K562 treated with DMSO at 1 percent for 4 hours (cell line): ENCODE data around the gene SOCS1. TPM values are rescaled to one million over a fixed set of nuclear protein-coding genes. Genes with fewer than 3 reads are reported as not detected.

Source experiments
- total RNA-seq: library from RNA; unstranded; fragments of 300-600 nt; gene quantifications from 2 replicates; pipeline ENCODE4 v1.2.3, GENCODE V29; 2022; ENCODE audit not compliant: insufficient read depth

The SOCS1 gene
- 22.8 and 36.0 TPM in 2 replicates for total RNA-seq

GRCh38 chr16:11255737-11256660, at the start of gene SOCS1:
TSS of gene SOCS1 (minus strand) at chr16:11256204. CDS start at chr16:11255478, 726 bp downstream.

GRCh38 chr16:11280616-11281522, 24.9 kb upstream of the SOCS1 start, which contains the start of gene PRM1:
TSS of gene PRM1 (minus strand) at chr16:11281330. CDS start at chr16:11281238, 92 bp downstream.

GRCh38 chr16:11276143-11276895, 20.3 kb upstream of the SOCS1 start, which contains the start of gene PRM2:
TSS of gene PRM2 (minus strand) at chr16:11276480. CDS start at chr16:11276370, 110 bp downstream.

GRCh38 chr16:11272921-11273720, 17.1 kb upstream of the SOCS1 start, which contains the start of gene PRM3:
TSS of gene PRM3 (minus strand) at chr16:11273629. CDS start at chr16:11273595, 34 bp downstream.

GRCh38 chr16:11268921-11269375, 12.9 kb upstream of the SOCS1 start, which contains the start of gene TNP2:
TSS of gene TNP2 (minus strand) at chr16:11269325. CDS start at chr16:11269262, 63 bp downstream.

Other genes starting within 250 kb of the SOCS1 start
- gene TNP2, start 13.1 kb upstream of the SOCS1 start, total RNA-seq: not detected in 2 replicates
- gene PRM3, start 17.4 kb upstream of the SOCS1 start, total RNA-seq: not detected in 2 replicates
- not detected in 2 replicates for gene PRM2, start 20.3 kb upstream of the SOCS1 start, total RNA-seq
- gene PRM1, start 25.1 kb upstream of the SOCS1 start, total RNA-seq: not detected in 2 replicates
- gene RMI2, start 89.3 kb upstream of the SOCS1 start, total RNA-seq: 58.8 and 59.6 TPM in 2 replicates